Smooth muscle cell (in vitro differentiated cells): ENCODE data around the gene ACSF2. TPM values are rescaled to one million over a fixed set of nuclear protein-coding genes. Genes with fewer than 3 reads are reported as not detected.
"Not testable (repeated sequence)": the region's sequence is repeated elsewhere in the genome, so short reads cannot be mapped to it uniquely, and the experiment has no call there.

ENCODE experiments used
- DNase-seq: peaks from one replicate; lab custom pipeline; 2025; ENCODE audit not compliant: unreplicated experiment; lab: John Stamatoyannopoulos, UW
- H2AFZ ChIP-seq: fragments of 200-600 bp; sonication (generic); 2 replicates; pipeline ENCODE4 v1.6.0; 2016; ENCODE audit warnings: antibody characterized with exemption, low read depth, mild to moderate bottlenecking
- H3F3A ChIP-seq: fragments of 200-600 bp; sonication (generic); 2 replicates; pipeline ENCODE4 v1.6.0; 2017; ENCODE audit warnings: antibody characterized with exemption, low read depth
- H3K27ac ChIP-seq: fragments of 200-600 bp; sonication (generic); 2 replicates; pipeline ENCODE4 v1.5.1; 2016; ENCODE audit warnings: low read depth, mild to moderate bottlenecking
- H3K27me3 ChIP-seq: fragments of 200-600 bp; sonication (generic); 2 replicates; pipeline ENCODE4 v1.6.1; 2016; ENCODE audit warnings: low read depth, mild to moderate bottlenecking
- H3K36me3 ChIP-seq: fragments of 200-600 bp; sonication (generic); 2 replicates; pipeline ENCODE4 v1.5.1; 2016; ENCODE audit warnings: low read depth
- H3K4me1 ChIP-seq: fragments of 200-600 bp; sonication (generic); 2 replicates; pipeline ENCODE4 v1.5.1; 2016; ENCODE audit warnings: low read depth
- H3K4me2 ChIP-seq: fragments of 200-600 bp; sonication (generic); 2 replicates; pipeline ENCODE4 v1.6.0; 2016; ENCODE audit warnings: mild to moderate bottlenecking
- H3K4me3 ChIP-seq: fragments of 200-600 bp; sonication (generic); 2 replicates; pipeline ENCODE4 v1.5.1; 2016; ENCODE audit warnings: mild to moderate bottlenecking
- H3K79me2 ChIP-seq: fragments of 200-600 bp; sonication (generic); 2 replicates; pipeline ENCODE4 v1.6.0; 2016; ENCODE audit warnings: low read depth, mild to moderate bottlenecking
- H3K9ac ChIP-seq: fragments of 200-600 bp; sonication (generic); 2 replicates; pipeline ENCODE4 v1.6.0; 2016; ENCODE audit warnings: low read depth
- H3K9me3 ChIP-seq: fragments of 200-600 bp; sonication (generic); replicated peaks from 2 replicates; pipeline ENCODE4 v1.5.1; 2016; ENCODE audit warnings: low read depth
- H4K20me1 ChIP-seq: fragments of 200-600 bp; sonication (generic); 2 replicates; pipeline ENCODE4 v1.6.0; 2016; ENCODE audit warnings: low read depth
- CTCF ChIP-seq: fragments of 200-600 bp; sonication (generic); IDR thresholded peaks from 2 replicates; pipeline ENCODE4 v1.5.1; 2017; ENCODE audit warnings: borderline replicate concordance, mild to moderate bottlenecking, antibody characterized with exemption; ENCODE audit not compliant: insufficient read depth, poor library complexity, severe bottlenecking
- whole genome bisulfite sequencing: methylation state at CpG from one replicate; pipeline ENCODE4 v1.1.7; 2016; ENCODE audit warnings: low lambda C conversion rate; 5-methylcytosine and 5-hydroxymethylcytosine counted together
- polyA plus RNA-seq: library from polyadenylated mRNA; unstranded; fragments of >200 nt; fragmentation: Nextera tagmentation; extraction: Ambion mirVana; gene quantifications from 2 replicates; pipeline ENCODE4 v1.2.1, GENCODE V29; 2016
- total RNA-seq: library from RNA; depleted of rRNA; stranded (reverse); fragments of >200 nt; gene quantifications from 2 replicates; pipeline ENCODE4 v1.2.3, GENCODE V29; 2014

ACSF2 gene
- total and polyA plus RNA-seq, 2 experiments from 2014 or later, result 13.7 to 16.8 TPM

- WGBS, result 92% methylated on average over 6 of the region's 6 CpGs
- TF ChIP-seq CTCF, result no peak
- Histone ChIP-seq H3K4me2 (no peak overlapping the region), H3K27me3 (peaks cover 22% of the 10 kb centered on the region), H3K4me1 (no peaks in the 10 kb centered on the region), H3K79me2 (no peaks in the 10 kb centered on the region), H4K20me1 (no peaks in the 10 kb centered on the region), H3K36me3 (no peaks in the 10 kb centered on the region), H3K4me3 (no peak overlapping the region), H2AFZ (no peak overlapping the region), H3K9me3 (no peaks in the 10 kb centered on the region), H3K9ac (no peak overlapping the region), H3K27ac (no peak overlapping the region), H3F3A (no peaks in the 10 kb centered on the region)
- DNase-seq, result no peak
These were observed 44.4 kb downstream of the ACSF2 start for GRCh38 chr17:50470426-50470825.

DNA sequence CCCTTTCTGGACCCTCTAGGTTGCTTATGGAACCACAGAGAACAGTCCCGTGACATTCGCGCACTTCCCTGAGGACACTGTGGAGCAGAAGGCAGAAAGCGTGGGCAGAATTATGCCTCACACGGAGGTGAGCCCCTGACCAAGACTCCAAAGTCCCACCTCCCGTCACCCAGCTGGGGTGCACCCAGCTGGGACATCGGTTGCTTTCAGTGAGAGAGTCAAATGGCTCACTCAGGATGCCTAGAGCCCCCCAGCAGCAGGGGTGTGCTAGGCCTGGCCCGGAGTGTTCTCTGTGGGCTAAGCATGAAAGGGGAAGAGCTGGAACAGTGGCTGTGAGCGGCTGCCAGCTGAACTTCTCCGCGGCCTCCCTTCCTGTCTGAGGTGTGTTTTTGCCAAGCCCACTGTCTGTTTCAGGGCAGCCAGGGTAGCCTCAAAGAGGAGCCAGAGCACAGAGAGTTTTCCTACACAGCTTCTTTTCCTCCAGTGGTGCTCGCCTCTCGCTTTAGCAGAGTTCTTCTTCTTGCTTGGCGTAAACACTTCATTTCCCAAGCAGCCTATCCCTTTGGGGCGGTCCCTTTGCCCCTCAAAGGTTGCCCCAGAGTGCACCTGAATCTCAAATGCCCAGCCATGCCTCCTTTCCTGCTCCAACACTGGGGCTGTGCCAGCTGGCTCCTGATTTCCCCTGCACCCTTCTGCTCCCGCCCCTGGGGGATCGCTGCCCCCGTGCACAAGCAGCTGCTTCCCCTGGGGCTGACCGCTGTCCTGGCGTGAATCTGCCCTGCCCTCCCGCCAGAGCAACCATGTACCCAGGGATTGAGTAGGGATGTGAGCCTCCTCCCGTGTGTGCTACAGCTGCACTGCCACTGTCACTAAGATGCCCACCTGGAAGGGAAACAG lies 45.2 kb downstream of the ACSF2 start:
- Histone ChIP-seq H3K36me3 (no peaks in the 10 kb centered on the region), H3K79me2 (no peaks in the 10 kb centered on the region), H3K27ac (no peak overlapping the region), H3K4me2 (no peak overlapping the region), H3K4me3 (no peak overlapping the region), H3K4me1 (no peaks in the 10 kb centered on the region), H4K20me1 (no peaks in the 10 kb centered on the region), H3K27me3 (peaks cover 30% of the 10 kb centered on the region), H2AFZ (no peak overlapping the region), H3K9ac (no peak overlapping the region), H3F3A (no peaks in the 10 kb centered on the region), H3K9me3 (no peaks in the 10 kb centered on the region)
- WGBS, result 93% methylated on average over 22 of the region's 22 CpGs
- DNase-seq, result no peak
- no peak for TF ChIP-seq CTCF

DNA sequence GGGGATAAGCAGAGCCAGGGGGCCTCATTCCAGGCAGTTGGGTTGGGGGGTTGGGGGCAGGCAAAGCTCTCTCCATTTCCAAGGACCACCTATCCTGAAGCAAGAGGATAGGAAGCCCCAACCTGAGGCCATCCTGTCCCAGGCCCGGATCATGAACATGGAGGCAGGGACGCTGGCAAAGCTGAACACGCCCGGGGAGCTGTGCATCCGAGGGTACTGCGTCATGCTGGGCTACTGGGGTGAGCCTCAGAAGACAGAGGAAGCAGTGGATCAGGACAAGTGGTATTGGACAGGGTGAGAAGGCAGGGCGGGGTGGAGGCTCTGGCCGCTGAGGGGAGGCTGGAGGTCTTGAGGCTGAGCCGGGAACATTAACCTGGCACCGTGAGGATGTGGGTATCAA lies 46.3 kb downstream of the ACSF2 start:
- Histone ChIP-seq H3K27me3 (peaks cover 35% of the 10 kb centered on the region), H3K4me3 (no peak overlapping the region), H3K79me2 (no peaks in the 10 kb centered on the region), H3F3A (no peaks in the 10 kb centered on the region), H4K20me1 (no peaks in the 10 kb centered on the region), H3K4me2 (no peak overlapping the region), H3K9ac (no peak overlapping the region), H3K27ac (no peak overlapping the region), H3K36me3 (no peaks in the 10 kb centered on the region), H3K4me1 (no peaks in the 10 kb centered on the region), H3K9me3 (no peaks in the 10 kb centered on the region), H2AFZ (no peak overlapping the region)
- TF ChIP-seq CTCF, result no peak
- WGBS, result 97% methylated on average over 10 of the region's 10 CpGs
- DNase-seq, result no peak

DNA sequence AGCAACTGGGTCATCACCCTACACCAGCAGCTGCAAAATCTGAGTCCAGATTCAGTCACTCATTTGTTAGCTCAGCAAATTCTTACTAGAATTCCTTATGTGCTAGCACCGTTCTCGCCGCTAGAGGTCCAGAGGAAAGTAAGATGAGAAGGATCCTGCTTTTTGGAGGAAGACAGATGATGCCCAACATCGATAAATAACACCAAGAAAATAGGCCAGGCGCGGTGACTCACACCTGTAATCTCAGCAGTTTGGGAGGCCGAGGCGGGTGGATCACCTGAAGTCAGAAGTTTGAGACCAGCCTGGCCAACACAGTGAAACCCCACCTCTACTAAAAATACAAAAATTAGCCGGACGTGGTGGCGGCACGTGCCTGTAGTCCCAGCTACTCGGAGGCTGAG lies 46.7 kb downstream of the ACSF2 start:
- not testable (repeated sequence) for H4K20me1 ChIP-seq, H3K4me3 ChIP-seq, H3K27ac ChIP-seq, H3K4me1 ChIP-seq, H3F3A ChIP-seq, H3K36me3 ChIP-seq, DNase-seq, H3K9ac ChIP-seq, H2AFZ ChIP-seq, H3K9me3 ChIP-seq, H3K79me2 ChIP-seq, H3K4me2 ChIP-seq
- peaks cover 32% of the 10 kb centered on the region for H3K27me3 ChIP-seq
- WGBS, result 91% methylated on average over 13 of the region's 13 CpGs
- TF ChIP-seq CTCF, result peak; percentile 21
